Muscle layer of duodenum (tissue), 2 donors: ENCODE data around the gene ZFYVE19.
A peak's percentile ranks its signal among the peaks of the same experiment; 100 is the strongest.

Experiments
- H3K27ac ChIP-seq: one replicate; pipeline ENCODE4 v1.7.0; 2013; ENCODE audit warnings: mild to moderate bottlenecking, low read length
- H3K27me3 ChIP-seq: one replicate; pipeline ENCODE4 v1.7.0; 2013; ENCODE audit warnings: low read depth, mild to moderate bottlenecking, control low read depth, low read length
- H3K36me3 ChIP-seq, 2 donors: one replicate each; pipeline ENCODE4 v1.7.0; 2013; ENCODE audit warnings: low read length in 2 of 2, control low read depth in 1 of 2, mild to moderate bottlenecking in 1 of 2; ENCODE audit not compliant: insufficient read depth in 2 of 2, control insufficient read depth in 1 of 2
- H3K4me1 ChIP-seq, 2 donors: one replicate each; pipeline ENCODE4 v1.7.0; 2013; ENCODE audit warnings: low read length in 2 of 2, mild to moderate bottlenecking in 2 of 2, control low read depth in 1 of 2, moderate library complexity in 1 of 2; ENCODE audit not compliant: insufficient read depth in 2 of 2, control insufficient read depth in 1 of 2
- H3K4me3 ChIP-seq, 2 donors: one replicate each; pipeline ENCODE4 v1.7.0; 2013; ENCODE audit warnings: low read length in 2 of 2, low read depth in 1 of 2, mild to moderate bottlenecking in 1 of 2
- H3K9me3 ChIP-seq, 2 donors: one replicate each; pipeline ENCODE4 v1.7.0; 2013; ENCODE audit warnings: low read length in 2 of 2, control low read depth in 1 of 2, mild to moderate bottlenecking in 1 of 2; ENCODE audit not compliant: control insufficient read depth in 1 of 2
- donor health status: healthy.

ZFYVE19 gene

DNA sequence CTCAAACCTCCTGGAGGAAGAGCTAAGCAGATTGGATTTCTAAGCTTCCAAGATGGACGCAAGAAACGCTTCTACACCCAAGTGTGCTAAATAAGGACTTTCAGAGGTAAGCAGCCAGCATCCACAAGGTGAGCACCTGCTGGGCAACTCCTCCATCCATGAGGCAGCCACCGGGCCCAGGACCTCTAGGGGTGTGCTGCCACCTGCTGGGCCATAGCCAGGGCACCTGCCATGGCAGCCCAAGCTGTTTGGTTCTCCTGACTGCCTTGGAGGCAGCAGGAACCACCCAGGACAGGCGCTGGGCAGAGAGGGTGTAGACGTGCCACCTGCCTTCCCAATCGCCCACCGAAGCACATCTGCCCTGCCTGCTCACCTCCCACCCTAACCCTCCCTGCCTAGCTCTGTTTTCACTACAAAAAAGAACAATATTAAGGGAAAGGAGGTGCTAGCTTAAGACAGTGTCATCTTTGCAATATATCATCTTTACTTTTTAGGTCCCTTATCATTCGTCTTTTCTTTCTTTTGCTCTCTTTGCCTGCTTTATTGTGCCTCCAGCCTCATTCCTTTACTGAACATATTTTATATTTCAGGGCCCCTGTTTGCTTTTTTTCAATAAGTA lies 24.2 kb upstream of the ZFYVE19 start:
- no peak overlapping the region for H3K27ac ChIP-seq
- no peaks in the 10 kb centered on the region for H3K27me3 ChIP-seq
- no peaks in the 10 kb centered on the region for H3K9me3 ChIP-seq
- peaks cover 13 to 16% of the 10 kb centered on the region in 2 donors for H3K36me3 ChIP-seq
- peaks cover 5 to 6% of the 10 kb centered on the region in 2 donors for H3K4me1 ChIP-seq
- H3K4me3 ChIP-seq = no peak overlapping the region

DNA sequence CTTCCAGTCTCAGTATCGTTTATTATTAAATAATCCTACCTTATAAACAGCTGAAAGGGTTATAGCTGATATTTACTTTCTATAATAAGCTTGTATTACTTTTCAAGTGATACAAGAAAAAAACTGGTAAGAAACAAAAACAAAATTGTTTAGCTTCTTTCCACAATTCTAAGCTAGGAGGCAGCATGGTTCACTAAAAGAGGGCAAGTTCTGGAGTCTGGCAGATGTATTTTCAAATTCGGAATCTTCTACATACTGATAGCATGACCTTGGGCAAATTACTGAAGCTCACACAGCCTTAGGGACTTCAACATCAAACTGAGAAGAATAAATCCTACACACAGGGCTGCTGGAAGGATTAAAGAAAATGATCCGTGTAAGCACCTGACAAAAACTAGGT lies 21.7 kb upstream of the ZFYVE19 start:
- Histone ChIP-seq H3K4me3 (no peak overlapping the region), H3K9me3 (no peaks in the 10 kb centered on the region), H3K4me1 (peaks cover 6 to 10% of the 10 kb centered on the region in 2 donors), H3K36me3 (no peaks in the 10 kb centered on the region), H3K27me3 (no peaks in the 10 kb centered on the region), H3K27ac (no peak overlapping the region)

DNA sequence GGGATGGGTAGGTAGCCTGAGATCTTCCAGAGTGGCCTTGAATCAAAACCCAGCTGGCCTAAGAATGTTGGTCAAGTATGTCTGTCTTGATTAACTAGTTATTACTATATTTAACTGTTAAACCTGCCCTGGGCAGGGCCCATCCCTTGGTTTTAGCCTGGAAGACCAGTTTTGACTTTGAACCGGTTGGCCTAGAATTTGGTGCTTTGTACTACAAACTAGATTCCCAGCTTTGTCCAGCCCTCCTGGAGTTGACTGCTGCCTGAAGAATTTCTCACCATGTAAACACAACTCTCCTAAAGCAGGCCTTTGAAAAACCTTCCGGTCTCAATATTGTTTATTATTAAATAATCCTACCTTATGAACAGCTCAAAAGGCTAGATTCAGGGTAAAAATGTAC lies 21.1 kb upstream of the ZFYVE19 start:
- H3K36me3 ChIP-seq = peaks cover 0 to 3% of the 10 kb centered on the region in 2 donors
- H3K4me3 ChIP-seq = no peak overlapping the region
- H3K9me3 ChIP-seq = no peaks in the 10 kb centered on the region
- peaks cover 6 to 10% of the 10 kb centered on the region in 2 donors for H3K4me1 ChIP-seq
- H3K27me3 ChIP-seq = no peaks in the 10 kb centered on the region
- H3K27ac ChIP-seq = no peak overlapping the region

DNA sequence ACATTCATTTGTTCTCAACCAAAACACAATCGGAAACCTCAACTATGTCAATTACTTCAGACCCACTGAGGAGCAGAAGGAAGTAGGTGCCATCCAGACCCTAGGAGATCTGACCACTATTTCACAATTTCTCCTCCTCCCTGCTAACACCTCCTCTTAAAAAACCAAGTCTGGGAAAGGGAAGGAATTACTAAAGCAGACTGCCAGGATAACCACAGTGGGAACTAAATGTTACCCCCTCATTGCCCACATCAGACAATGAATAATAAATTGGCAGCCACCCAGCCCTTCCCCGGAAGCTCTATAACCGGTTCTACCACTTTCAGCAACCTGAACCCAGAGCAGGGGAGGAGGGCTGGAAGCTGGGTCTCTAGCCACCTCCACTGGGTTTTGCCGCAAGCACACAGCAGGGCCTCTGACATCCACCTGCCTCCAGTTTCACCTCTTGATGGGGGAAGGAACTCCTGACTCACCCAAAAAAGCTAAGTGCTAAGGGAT lies 19.5 kb upstream of the ZFYVE19 start:
- Histone ChIP-seq H3K4me3 (no peak overlapping the region), H3K4me1 (peaks cover 6 to 10% of the 10 kb centered on the region in 2 donors), H3K9me3 (no peaks in the 10 kb centered on the region), H3K36me3 (peaks cover 0 to 4% of the 10 kb centered on the region in 2 donors), H3K27ac (peak overlapping the region; percentile 43), H3K27me3 (no peaks in the 10 kb centered on the region)

DNA sequence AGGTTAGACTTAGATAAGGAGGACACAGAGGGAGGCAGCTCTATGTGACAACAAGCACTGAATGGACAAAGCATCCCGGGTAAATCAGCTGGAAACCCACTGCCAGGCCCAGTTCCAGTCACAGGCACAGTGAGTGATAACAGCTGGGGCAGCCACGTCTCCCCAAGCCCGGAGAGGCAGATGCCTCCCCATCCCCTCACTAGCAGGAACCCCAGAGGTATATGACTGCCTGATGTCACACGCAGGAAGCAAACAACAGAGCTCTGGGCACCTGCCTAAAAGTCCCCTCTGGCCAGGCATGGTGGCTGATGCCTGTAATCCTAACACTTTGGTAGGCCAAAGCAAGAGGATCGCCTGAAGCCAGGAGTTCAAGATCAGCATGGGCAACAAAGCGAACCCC lies 18.9 kb upstream of the ZFYVE19 start:
- H3K36me3 ChIP-seq = peaks cover 0 to 6% of the 10 kb centered on the region in 2 donors
- no peaks in the 10 kb centered on the region for H3K27me3 ChIP-seq
- H3K27ac ChIP-seq = peak overlapping the region; percentile 43
- no peak overlapping the region for H3K4me3 ChIP-seq
- H3K9me3 ChIP-seq = no peaks in the 10 kb centered on the region
- H3K4me1 ChIP-seq = peaks cover 6 to 10% of the 10 kb centered on the region in 2 donors

DNA sequence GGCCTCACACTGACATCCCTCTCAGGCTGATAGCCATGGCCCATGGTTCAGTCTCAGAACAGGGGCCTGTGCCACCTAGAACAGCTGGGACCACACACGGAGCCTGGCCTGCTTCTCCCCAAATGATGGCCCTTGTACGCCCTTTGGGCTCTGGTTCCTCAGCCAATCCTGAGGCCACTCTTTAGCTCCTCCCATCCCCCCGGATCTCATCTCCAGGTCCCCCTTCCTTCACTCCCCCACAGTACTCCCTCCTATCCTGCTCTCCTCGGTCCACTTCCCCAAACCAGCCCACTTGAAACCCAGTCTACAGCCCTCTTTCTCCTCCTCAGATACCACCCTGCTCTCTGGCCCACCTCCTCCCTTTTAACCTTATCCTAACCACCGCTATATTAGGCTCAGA lies 17.8 kb upstream of the ZFYVE19 start:
- no peak overlapping the region for H3K4me3 ChIP-seq
- no peak overlapping the region for H3K27ac ChIP-seq
- H3K4me1 ChIP-seq = peaks cover 6 to 10% of the 10 kb centered on the region in 2 donors
- no peaks in the 10 kb centered on the region for H3K27me3 ChIP-seq
- H3K9me3 ChIP-seq = no peaks in the 10 kb centered on the region
- H3K36me3 ChIP-seq = peaks cover 0 to 6% of the 10 kb centered on the region in 2 donors

DNA sequence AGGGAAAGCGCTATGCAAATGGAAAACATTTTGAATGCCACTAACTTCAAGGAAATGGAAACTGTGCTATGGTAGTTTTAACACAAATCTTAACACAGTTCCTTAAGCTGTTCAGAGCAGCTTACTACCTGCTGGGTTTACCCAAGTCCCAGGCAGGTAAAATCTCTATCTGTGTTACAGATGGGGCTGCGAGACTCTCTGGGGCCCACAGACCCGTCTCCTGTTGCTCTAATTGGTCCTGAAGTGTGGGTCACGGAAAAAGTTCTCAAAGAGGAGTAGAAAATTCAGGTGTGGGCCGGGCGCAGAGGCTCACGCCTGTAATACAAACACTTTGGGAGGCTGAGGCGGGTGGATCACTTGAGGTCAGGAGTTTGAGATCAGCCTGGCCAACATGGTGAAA lies 16.9 kb upstream of the ZFYVE19 start:
- no peaks in the 10 kb centered on the region for H3K9me3 ChIP-seq
- peaks cover 6 to 10% of the 10 kb centered on the region in 2 donors for H3K4me1 ChIP-seq
- H3K36me3 ChIP-seq = peaks cover 0 to 6% of the 10 kb centered on the region in 2 donors
- H3K27me3 ChIP-seq = no peaks in the 10 kb centered on the region
- H3K27ac ChIP-seq = no peak overlapping the region
- H3K4me3 ChIP-seq = no peak overlapping the region

DNA sequence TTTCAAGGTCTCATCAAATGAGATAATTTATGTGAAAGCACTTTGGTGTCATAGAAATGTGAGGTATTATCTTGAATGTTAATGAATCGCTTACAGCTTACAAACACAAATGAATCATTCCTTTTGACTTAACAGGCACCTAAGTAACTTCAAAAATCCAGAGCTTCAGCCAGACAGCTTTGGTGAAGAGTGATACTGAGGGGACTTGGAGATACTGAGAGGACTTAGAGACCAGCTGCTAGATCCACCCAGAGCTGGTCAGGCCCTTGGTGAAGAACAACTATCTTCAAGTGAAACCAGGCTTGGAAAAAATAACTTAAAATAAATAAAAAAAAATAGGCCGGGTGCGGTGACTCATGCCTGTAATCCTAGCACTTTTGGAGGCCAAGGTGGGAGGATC lies 16.2 kb upstream of the ZFYVE19 start:
- no peak overlapping the region for H3K4me3 ChIP-seq
- no peak overlapping the region for H3K27ac ChIP-seq
- H3K9me3 ChIP-seq = no peaks in the 10 kb centered on the region
- H3K36me3 ChIP-seq = peaks cover 0 to 6% of the 10 kb centered on the region in 2 donors
- no peaks in the 10 kb centered on the region for H3K27me3 ChIP-seq
- peaks cover 6 to 10% of the 10 kb centered on the region in 2 donors for H3K4me1 ChIP-seq

DNA sequence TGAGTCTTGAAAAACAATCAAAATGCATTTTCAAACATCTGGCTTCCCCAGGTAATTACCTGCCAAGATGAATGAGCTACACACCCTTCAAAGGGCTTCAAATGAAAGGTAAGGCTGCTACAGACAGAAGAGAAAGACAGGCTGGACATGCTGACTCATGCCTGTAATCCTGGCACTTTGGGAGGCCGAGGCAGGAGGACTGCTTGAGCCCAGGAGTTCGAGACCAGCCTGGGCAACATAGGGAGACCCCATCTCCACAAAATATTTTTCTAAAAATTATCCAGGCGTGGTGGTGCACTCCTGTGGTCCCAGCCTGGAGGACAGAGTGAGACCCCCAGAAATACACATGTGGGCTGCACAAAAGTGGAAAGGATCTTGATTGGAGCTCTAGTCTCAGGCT lies 14.5 kb upstream of the ZFYVE19 start:
- Histone ChIP-seq H3K9me3 (no peaks in the 10 kb centered on the region), H3K27me3 (no peaks in the 10 kb centered on the region), H3K36me3 (peaks cover 0 to 6% of the 10 kb centered on the region in 2 donors), H3K27ac (no peak overlapping the region), H3K4me3 (no peak overlapping the region), H3K4me1 (peaks cover 1 to 8% of the 10 kb centered on the region in 2 donors)

DNA sequence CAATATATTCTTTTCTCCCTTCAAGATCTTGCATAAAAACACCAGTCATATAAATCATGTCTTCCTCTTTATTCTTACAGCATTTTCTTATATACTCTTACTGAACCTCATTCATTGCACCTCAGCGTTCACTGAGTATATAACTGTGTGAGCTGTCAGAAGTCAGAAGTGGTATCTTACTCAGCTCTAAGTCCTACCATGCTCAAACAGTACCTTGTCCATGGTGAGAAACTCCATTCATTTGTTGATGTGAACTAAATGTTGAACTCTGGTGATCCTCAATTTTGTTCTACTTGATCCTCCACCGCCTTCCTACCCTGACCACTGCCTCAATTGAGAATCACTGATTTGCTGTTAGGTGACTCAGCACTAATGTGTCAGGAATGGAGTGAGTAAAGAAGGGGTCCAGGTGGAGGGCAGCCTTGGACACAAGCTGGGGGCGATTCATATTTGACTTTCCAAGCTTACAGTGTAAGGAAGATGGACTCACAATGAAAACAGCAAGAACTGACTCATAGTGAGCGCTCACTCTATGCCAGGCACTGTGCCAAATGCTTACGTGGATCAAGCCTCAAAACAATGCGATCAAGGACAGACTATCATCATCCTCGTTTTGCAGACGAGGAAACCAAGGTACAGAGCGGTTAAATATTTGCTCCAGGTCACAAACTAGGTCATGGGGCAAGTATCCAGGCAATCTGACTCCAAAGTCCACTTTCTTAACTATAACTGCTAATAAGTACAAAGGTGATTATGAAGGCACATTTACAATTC lies 13.5 kb upstream of the ZFYVE19 start:
- Histone ChIP-seq H3K27me3 (no peaks in the 10 kb centered on the region), H3K9me3 (no peaks in the 10 kb centered on the region), H3K27ac (peak overlapping the region; percentile 39)

DNA sequence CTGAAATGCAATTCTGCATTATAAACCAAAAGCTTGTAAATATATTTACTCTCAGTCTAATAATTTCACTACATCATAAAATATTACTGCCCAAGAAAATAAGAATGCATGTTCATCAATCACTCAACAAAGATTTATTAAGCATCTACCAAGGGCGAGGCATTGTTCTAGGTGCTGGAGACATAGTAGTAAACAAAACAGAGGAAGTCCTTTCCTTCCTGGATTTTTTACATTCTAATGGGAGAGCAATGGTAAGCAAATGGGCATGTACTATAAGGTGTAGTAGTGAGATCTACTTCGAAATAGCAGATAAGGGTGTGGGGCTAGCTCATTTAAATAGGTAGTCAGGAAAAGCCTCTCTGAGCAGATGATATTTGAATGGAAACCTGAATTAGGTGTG lies 10.8 kb upstream of the ZFYVE19 start:
- Histone ChIP-seq H3K36me3 (peaks cover 2 to 8% of the 10 kb centered on the region in 2 donors), H3K27ac (no peak overlapping the region), H3K4me1 (no peaks in the 10 kb centered on the region)

More for the DNA sequence above, 13.5 kb upstream of the ZFYVE19 start:
- H3K36me3 ChIP-seq = peaks cover 0 to 6% of the 10 kb centered on the region in 2 donors
- no peak overlapping the region for H3K4me3 ChIP-seq
- no peaks in the 10 kb centered on the region for H3K4me1 ChIP-seq

More for the DNA sequence above, 10.8 kb upstream of the ZFYVE19 start:
- Histone ChIP-seq H3K4me3 (no peak overlapping the region), H3K9me3 (no peaks in the 10 kb centered on the region), H3K27me3 (no peaks in the 10 kb centered on the region)
